HepG2 (cell line): ENCODE data around the gene STX10. TPM values are rescaled to one million over a fixed set of nuclear protein-coding genes. Genes with fewer than 3 reads are reported as not detected.

ENCODE experiments used
- ELF1 ChIP-seq: sonication (generic); formaldehyde crosslinking; IDR thresholded peaks from 2 replicates; pipeline ENCODE4 v1.4.0; 2020; ENCODE audit warnings: missing genetic modification reagents
- GABPB1 ChIP-seq: IDR thresholded peaks from 2 replicates; pipeline ENCODE4 v1.6.1; 2016; ENCODE audit warnings: mild to moderate bottlenecking, missing genetic modification reagents, moderate library complexity, missing compliant biosample characterization
- KAT7 ChIP-seq: IDR thresholded peaks from 2 replicates; pipeline ENCODE4 v1.6.1; 2018; ENCODE audit warnings: borderline replicate concordance, missing compliant biosample characterization
- NFE2L1 ChIP-seq: sonication (generic); formaldehyde crosslinking; IDR thresholded peaks from 2 replicates; pipeline ENCODE4 v1.4.0; 2020; ENCODE audit warnings: missing genetic modification reagents, mild to moderate bottlenecking, borderline replicate concordance
- SNAI1 ChIP-seq: sonication (generic); formaldehyde crosslinking; IDR thresholded peaks from 2 replicates; pipeline ENCODE4 v1.5.0; 2020; ENCODE audit warnings: mild to moderate bottlenecking, missing genetic modification reagents, borderline replicate concordance
- SOX13 ChIP-seq, 3 experiments: fragments of 450-650 bp in 1 of 3; sonication (generic) in 1 of 3; formaldehyde crosslinking in 1 of 3; IDR thresholded peaks in 2 of 3; conservative IDR thresholded peaks in 1 of 3; 2 replicates each; pipeline versions ENCODE4 v1.5.0 to v1.6.1; 2016 to 2020; ENCODE audit warnings: antibody characterized with exemption in 1 of 3, mild to moderate bottlenecking in 1 of 3, missing compliant biosample characterization in 1 of 3, missing genetic modification reagents in 1 of 3, moderate library complexity in 1 of 3
- ZNF552 ChIP-seq: sonication (generic); formaldehyde crosslinking; IDR thresholded peaks from 2 replicates; pipeline ENCODE4 v1.9.0; 2022; ENCODE audit warnings: missing genetic modification reagents, mild to moderate bottlenecking, borderline replicate concordance
- ZNF839 ChIP-seq: sonication (generic); formaldehyde crosslinking; IDR thresholded peaks from 2 replicates; pipeline ENCODE4 v1.4.0; 2020; ENCODE audit warnings: missing genetic modification reagents, mild to moderate bottlenecking, borderline replicate concordance
- polyA plus RNA-seq, 8 experiments: library from polyadenylated mRNA; depleted of rRNA in 3 of 8; stranded (reverse) in 7 of 8; unstranded in 1 of 8; fragments of >200 nt; fragmentation: Illumina TruSeq in 4 of 8; extraction: Trizol in 4 of 8; gene quantifications; 2 replicates each; pipeline versions ENCODE4 v1.2.1 to v1.2.3, GENCODE V29; 2011 to 2016; ENCODE audit warnings: low read depth in 4 of 8, missing spikeins in 1 of 8, mixed read lengths in 1 of 8; ENCODE audit not compliant: insufficient read depth in 1 of 8
- total RNA-seq, 5 experiments: library from RNA; depleted of rRNA; stranded (reverse); fragments of >200 nt; fragmentation: Illumina TruSeq; extraction: Trizol; gene quantifications; 2 replicates each; pipeline ENCODE4 v1.2.3, GENCODE V29; 2016; ENCODE audit warnings: low read depth in 1 of 5
- TF ChIP-seq, protein P1 (sequence below): sonication (generic); formaldehyde crosslinking; IDR thresholded peaks from 2 replicates; pipeline ENCODE4 v1.8.0; 2022; ENCODE audit warnings: missing genetic modification reagents, mild to moderate bottlenecking, borderline replicate concordance
- TF ChIP-seq, protein P2 (sequence below): sonication (generic); formaldehyde crosslinking; IDR thresholded peaks from 2 replicates; pipeline ENCODE4 v1.5.1; 2020; ENCODE audit warnings: missing genetic modification reagents, mild to moderate bottlenecking, borderline replicate concordance
- TF ChIP-seq, protein P3 (sequence below): IDR thresholded peaks from 2 replicates; pipeline ENCODE4 v1.6.1; 2016; ENCODE audit warnings: low read depth, control low read depth
- TF ChIP-seq, protein P4 (sequence below): sonication (generic); formaldehyde crosslinking; IDR thresholded peaks from 2 replicates; pipeline ENCODE4 v1.5.1; 2020; ENCODE audit warnings: mild to moderate bottlenecking, missing genetic modification reagents, moderate library complexity
- TF ChIP-seq, protein P5 (sequence below): sonication (generic); formaldehyde crosslinking; conservative IDR thresholded peaks from 2 replicates; pipeline ENCODE4 v1.4.0; 2020; ENCODE audit warnings: mild to moderate bottlenecking, missing genetic modification reagents, moderate library complexity
- TF ChIP-seq, protein P6 (sequence below): sonication (generic); formaldehyde crosslinking; conservative IDR thresholded peaks from 2 replicates; pipeline ENCODE4 v1.5.0; 2020; ENCODE audit warnings: missing genetic modification reagents
- TF ChIP-seq, protein P7 (sequence below): sonication (generic); formaldehyde crosslinking; IDR thresholded peaks from 2 replicates; pipeline ENCODE4 v1.4.0; 2020; ENCODE audit warnings: mild to moderate bottlenecking, low read depth, missing genetic modification reagents

STX10 gene
- total and polyA plus RNA-seq, 2 of the 13 experiments (the other 11 are each of a cell fraction or from before 2014, with no cell fraction given): 47.9 to 66.4 TPM

DNA sequence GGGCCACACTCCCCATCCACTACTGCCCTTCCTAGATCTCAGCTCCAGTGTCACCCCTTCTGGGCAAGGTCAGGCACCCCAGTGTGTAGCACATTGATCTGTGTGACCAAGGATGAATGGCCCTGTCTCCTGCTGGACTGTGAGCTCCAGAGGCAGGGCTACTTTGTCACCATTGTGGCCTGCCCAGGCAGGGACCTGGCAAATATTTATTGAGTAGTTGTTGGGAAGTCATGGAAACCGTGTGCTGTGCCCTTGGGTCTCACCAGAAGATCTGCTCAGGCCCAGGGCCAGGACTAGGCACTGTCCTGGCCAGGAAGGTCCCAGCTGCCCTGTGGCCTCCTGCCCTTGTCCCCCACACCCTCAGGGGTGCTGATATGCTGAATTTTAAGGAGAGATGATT lies 21.6 kb downstream of the STX10 start (continued):
- TF ChIP-seq, protein P1, sequence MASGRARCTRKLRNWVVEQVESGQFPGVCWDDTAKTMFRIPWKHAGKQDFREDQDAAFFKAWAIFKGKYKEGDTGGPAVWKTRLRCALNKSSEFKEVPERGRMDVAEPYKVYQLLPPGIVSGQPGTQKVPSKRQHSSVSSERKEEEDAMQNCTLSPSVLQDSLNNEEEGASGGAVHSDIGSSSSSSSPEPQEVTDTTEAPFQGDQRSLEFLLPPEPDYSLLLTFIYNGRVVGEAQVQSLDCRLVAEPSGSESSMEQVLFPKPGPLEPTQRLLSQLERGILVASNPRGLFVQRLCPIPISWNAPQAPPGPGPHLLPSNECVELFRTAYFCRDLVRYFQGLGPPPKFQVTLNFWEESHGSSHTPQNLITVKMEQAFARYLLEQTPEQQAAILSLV (CRISPR knock-in tag): no peak
- TF ChIP-seq ZNF552 (CRISPR knock-in tag) (no peak), SNAI1 (no peak), SOX13 (IDR thresholded peaks at IDR 0.05) (no peak), SOX13 (CRISPR knock-in tag; conservative IDR thresholded peaks at IDR 0.05 in 1 of 2, IDR thresholded peaks at IDR 0.05 in 1 of 2) (peak in 1 of 2 experiments; percentile 72; a peak in 2 of 4 replicates), KAT7 (CRISPR knock-in tag) (0 out of 2 replicates have a peak, but pooled peaks have one; percentile 19), NFE2L1 (CRISPR knock-in tag) (no peak), GABPB1 (CRISPR knock-in tag) (no peak), ZNF839 (no peak), ELF1 (CRISPR knock-in tag) (no peak)
- TF ChIP-seq, protein P2, sequence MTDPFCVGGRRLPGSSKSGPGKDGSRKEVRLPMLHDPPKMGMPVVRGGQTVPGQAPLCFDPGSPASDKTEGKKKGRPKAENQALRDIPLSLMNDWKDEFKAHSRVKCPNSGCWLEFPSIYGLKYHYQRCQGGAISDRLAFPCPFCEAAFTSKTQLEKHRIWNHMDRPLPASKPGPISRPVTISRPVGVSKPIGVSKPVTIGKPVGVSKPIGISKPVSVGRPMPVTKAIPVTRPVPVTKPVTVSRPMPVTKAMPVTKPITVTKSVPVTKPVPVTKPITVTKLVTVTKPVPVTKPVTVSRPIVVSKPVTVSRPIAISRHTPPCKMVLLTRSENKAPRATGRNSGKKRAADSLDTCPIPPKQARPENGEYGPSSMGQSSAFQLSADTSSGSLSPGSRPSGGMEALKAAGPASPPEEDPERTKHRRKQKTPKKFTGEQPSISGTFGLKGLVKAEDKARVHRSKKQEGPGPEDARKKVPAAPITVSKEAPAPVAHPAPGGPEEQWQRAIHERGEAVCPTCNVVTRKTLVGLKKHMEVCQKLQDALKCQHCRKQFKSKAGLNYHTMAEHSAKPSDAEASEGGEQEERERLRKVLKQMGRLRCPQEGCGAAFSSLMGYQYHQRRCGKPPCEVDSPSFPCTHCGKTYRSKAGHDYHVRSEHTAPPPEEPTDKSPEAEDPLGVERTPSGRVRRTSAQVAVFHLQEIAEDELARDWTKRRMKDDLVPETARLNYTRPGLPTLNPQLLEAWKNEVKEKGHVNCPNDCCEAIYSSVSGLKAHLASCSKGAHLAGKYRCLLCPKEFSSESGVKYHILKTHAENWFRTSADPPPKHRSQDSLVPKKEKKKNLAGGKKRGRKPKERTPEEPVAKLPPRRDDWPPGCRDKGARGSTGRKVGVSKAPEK (CRISPR knock-in tag): no peak
- TF ChIP-seq, protein P3, sequence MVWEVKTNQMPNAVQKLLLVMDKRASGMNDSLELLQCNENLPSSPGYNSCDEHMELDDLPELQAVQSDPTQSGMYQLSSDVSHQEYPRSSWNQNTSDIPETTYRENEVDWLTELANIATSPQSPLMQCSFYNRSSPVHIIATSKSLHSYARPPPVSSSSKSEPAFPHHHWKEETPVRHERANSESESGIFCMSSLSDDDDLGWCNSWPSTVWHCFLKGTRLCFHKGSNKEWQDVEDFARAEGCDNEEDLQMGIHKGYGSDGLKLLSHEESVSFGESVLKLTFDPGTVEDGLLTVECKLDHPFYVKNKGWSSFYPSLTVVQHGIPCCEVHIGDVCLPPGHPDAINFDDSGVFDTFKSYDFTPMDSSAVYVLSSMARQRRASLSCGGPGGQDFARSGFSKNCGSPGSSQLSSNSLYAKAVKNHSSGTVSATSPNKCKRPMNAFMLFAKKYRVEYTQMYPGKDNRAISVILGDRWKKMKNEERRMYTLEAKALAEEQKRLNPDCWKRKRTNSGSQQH (CRISPR knock-in tag): peak; percentile 54; the same call in 1 of the 2 replicates
- TF ChIP-seq, protein P4, sequence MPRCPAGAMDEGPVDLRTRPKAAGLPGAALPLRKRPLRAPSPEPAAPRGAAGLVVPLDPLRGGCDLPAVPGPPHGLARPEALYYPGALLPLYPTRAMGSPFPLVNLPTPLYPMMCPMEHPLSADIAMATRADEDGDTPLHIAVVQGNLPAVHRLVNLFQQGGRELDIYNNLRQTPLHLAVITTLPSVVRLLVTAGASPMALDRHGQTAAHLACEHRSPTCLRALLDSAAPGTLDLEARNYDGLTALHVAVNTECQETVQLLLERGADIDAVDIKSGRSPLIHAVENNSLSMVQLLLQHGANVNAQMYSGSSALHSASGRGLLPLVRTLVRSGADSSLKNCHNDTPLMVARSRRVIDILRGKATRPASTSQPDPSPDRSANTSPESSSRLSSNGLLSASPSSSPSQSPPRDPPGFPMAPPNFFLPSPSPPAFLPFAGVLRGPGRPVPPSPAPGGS (CRISPR knock-in tag): no peak
- TF ChIP-seq, protein P5, sequence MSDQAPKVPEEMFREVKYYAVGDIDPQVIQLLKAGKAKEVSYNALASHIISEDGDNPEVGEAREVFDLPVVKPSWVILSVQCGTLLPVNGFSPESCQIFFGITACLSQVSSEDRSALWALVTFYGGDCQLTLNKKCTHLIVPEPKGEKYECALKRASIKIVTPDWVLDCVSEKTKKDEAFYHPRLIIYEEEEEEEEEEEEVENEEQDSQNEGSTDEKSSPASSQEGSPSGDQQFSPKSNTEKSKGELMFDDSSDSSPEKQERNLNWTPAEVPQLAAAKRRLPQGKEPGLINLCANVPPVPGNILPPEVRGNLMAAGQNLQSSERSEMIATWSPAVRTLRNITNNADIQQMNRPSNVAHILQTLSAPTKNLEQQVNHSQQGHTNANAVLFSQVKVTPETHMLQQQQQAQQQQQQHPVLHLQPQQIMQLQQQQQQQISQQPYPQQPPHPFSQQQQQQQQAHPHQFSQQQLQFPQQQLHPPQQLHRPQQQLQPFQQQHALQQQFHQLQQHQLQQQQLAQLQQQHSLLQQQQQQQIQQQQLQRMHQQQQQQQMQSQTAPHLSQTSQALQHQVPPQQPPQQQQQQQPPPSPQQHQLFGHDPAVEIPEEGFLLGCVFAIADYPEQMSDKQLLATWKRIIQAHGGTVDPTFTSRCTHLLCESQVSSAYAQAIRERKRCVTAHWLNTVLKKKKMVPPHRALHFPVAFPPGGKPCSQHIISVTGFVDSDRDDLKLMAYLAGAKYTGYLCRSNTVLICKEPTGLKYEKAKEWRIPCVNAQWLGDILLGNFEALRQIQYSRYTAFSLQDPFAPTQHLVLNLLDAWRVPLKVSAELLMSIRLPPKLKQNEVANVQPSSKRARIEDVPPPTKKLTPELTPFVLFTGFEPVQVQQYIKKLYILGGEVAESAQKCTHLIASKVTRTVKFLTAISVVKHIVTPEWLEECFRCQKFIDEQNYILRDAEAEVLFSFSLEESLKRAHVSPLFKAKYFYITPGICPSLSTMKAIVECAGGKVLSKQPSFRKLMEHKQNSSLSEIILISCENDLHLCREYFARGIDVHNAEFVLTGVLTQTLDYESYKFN (CRISPR knock-in tag): peak; percentile 88
- TF ChIP-seq, protein P6, sequence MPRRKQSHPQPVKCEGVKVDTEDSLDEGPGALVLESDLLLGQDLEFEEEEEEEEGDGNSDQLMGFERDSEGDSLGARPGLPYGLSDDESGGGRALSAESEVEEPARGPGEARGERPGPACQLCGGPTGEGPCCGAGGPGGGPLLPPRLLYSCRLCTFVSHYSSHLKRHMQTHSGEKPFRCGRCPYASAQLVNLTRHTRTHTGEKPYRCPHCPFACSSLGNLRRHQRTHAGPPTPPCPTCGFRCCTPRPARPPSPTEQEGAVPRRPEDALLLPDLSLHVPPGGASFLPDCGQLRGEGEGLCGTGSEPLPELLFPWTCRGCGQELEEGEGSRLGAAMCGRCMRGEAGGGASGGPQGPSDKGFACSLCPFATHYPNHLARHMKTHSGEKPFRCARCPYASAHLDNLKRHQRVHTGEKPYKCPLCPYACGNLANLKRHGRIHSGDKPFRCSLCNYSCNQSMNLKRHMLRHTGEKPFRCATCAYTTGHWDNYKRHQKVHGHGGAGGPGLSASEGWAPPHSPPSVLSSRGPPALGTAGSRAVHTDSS: no peak
- TF ChIP-seq, protein P7, sequence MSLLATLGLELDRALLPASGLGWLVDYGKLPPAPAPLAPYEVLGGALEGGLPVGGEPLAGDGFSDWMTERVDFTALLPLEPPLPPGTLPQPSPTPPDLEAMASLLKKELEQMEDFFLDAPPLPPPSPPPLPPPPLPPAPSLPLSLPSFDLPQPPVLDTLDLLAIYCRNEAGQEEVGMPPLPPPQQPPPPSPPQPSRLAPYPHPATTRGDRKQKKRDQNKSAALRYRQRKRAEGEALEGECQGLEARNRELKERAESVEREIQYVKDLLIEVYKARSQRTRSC: no peak
